Measurements from ENCODE around the gene NFX1. TPM values are rescaled to one million over a fixed set of nuclear protein-coding genes. Genes with fewer than 3 reads are reported as not detected.

Gene NFX1
- total and polyA plus RNA-seq, 8 donors, result 11.3 to 46.9 (median 25.5) TPM

GRCh38 chr9:33415501-33416038 is 125.3 kb downstream of the NFX1 start:
- Histone ChIP-seq H3K4me1 (peaks cover 20 to 41% (median 34%) of the 10 kb centered on the region in 4 donors), H3K9me3 (no peaks in the 10 kb centered on the region), H3K27ac (peak overlapping the region; percentile 49 to 77 (median 55)), H3K4me3 (no peak overlapping the region), H3K36me3 (no peaks in the 10 kb centered on the region), H3K27me3 (no peaks in the 10 kb centered on the region)
- peak; percentile 93 to 95 for DNase-seq
- 3 to 30% (median 9%) methylated on average over 6 to 9 of the region's 9 CpGs for WGBS, 5 donors
- TF ChIP-seq POLR2AphosphoS5 (IDR thresholded peaks at IDR 0.05) (peak in 2 of 3 donors; percentile 52 to 80), POLR2A (IDR thresholded peaks at IDR 0.05) (no peak)
- TF ChIP-seq, protein P1, sequence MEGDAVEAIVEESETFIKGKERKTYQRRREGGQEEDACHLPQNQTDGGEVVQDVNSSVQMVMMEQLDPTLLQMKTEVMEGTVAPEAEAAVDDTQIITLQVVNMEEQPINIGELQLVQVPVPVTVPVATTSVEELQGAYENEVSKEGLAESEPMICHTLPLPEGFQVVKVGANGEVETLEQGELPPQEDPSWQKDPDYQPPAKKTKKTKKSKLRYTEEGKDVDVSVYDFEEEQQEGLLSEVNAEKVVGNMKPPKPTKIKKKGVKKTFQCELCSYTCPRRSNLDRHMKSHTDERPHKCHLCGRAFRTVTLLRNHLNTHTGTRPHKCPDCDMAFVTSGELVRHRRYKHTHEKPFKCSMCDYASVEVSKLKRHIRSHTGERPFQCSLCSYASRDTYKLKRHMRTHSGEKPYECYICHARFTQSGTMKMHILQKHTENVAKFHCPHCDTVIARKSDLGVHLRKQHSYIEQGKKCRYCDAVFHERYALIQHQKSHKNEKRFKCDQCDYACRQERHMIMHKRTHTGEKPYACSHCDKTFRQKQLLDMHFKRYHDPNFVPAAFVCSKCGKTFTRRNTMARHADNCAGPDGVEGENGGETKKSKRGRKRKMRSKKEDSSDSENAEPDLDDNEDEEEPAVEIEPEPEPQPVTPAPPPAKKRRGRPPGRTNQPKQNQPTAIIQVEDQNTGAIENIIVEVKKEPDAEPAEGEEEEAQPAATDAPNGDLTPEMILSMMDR (IDR thresholded peaks at IDR 0.05), result peak in 5 of 7 experiments; percentile 60 to 84 (median 69)
- intact Hi-C loops (cut with DNase I; ENCODE audit: low total_unique reads), result no loop called here

DNA sequence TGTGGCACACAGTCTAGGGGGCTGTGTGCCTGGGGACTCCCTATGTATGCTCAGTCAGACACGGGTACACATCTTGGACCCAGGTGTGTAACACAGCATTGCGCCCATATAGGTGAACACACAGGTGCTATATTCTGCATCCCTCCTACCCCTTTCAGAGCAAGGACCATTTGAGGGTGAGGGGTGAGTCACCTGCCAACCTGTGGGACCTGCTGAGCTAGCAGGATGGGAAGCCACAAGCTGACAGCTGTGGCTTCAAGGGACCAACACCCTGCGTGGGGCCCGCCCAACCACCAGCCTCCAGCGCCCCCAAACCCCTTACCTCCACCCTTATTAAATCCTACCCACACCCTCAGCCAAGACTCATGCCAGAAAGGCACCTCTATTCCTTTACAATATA is 126.7 kb downstream of the NFX1 start:
- Histone ChIP-seq H3K4me3 (no peak overlapping the region), H3K9me3 (no peaks in the 10 kb centered on the region), H3K27me3 (no peaks in the 10 kb centered on the region), H3K36me3 (no peaks in the 10 kb centered on the region), H3K4me1 (peaks cover 20 to 41% (median 34%) of the 10 kb centered on the region in 4 donors), H3K27ac (no peak overlapping the region)
- no peak for DNase-seq
- WGBS, 5 donors, result 61 to 71% (median 65%) methylated on average over 5 of the region's 5 CpGs
- TF ChIP-seq, protein P1 (IDR thresholded peaks at IDR 0.05), result no peak
- no peak for TF ChIP-seq POLR2AphosphoS5 (IDR thresholded peaks at IDR 0.05)
- TF ChIP-seq EP300 (IDR thresholded peaks at IDR 0.05), result no peak
- TF ChIP-seq POLR2A (IDR thresholded peaks at IDR 0.05), result no peak
- intact Hi-C loops (cut with DNase I; ENCODE audit: low total_unique reads), result no loop called here

GRCh38 chr9:33418090-33418489 is 127.8 kb downstream of the NFX1 start:
- intact Hi-C loops (cut with DNase I; ENCODE audit: low total_unique reads), result no loop called here
- H3K36me3 ChIP-seq, result no peaks in the 10 kb centered on the region
- TF ChIP-seq POLR2AphosphoS5 (IDR thresholded peaks at IDR 0.05) (no peak), POLR2A (IDR thresholded peaks at IDR 0.05) (no peak), EP300 (IDR thresholded peaks at IDR 0.05) (no peak)
- TF ChIP-seq, protein P1 (IDR thresholded peaks at IDR 0.05), result no peak
- DNase-seq, result no peak
- H3K27ac ChIP-seq, result peak overlapping the region in 1 of 5 donors; percentile 8
- no peak overlapping the region for H3K4me3 ChIP-seq
- peaks cover 20 to 41% (median 34%) of the 10 kb centered on the region in 4 donors for H3K4me1 ChIP-seq
- 74 to 92% (median 87%) methylated on average over 8 of the region's 8 CpGs for WGBS, 5 donors
- H3K9me3 ChIP-seq, result no peaks in the 10 kb centered on the region
- H3K27me3 ChIP-seq, result no peaks in the 10 kb centered on the region

- WGBS, 5 donors, result 68 to 83% (median 75%) methylated on average over 10 of the region's 10 CpGs
- intact Hi-C loops (cut with DNase I; ENCODE audit: low total_unique reads), result no loop called here
These were observed 129.5 kb downstream of the NFX1 start for GRCh38 chr9:33419708-33420303.

More at GRCh38 chr9:33419708-33420303, 129.5 kb downstream of the NFX1 start:
- Histone ChIP-seq H3K4me1 (peaks cover 15 to 33% (median 23%) of the 10 kb centered on the region in 4 donors), H3K27ac (no peak overlapping the region), H3K27me3 (no peaks in the 10 kb centered on the region), H3K36me3 (no peaks in the 10 kb centered on the region), H3K4me3 (no peak overlapping the region), H3K9me3 (no peaks in the 10 kb centered on the region)
- no peak for DNase-seq
- TF ChIP-seq POLR2A (IDR thresholded peaks at IDR 0.05), result no peak
- TF ChIP-seq, protein P1 (IDR thresholded peaks at IDR 0.05), result no peak
- no peak for TF ChIP-seq POLR2AphosphoS5 (IDR thresholded peaks at IDR 0.05)
- TF ChIP-seq EP300 (IDR thresholded peaks at IDR 0.05), result no peak

Small RNA genes within 50 kb of the gene (small RNA-seq; reads per million reads assigned to genes)
- gene RF00019, result 0 reads per million in 4 donors

Other genes starting within 250 kb of the NFX1 start
- 10 to 100 TPM in 2 of 5 donors, 1 to 10 TPM in 3; 1.7 to 36.2 (median 10.0) TPM for gene SMU1, start 213.8 kb upstream of the NFX1 start, total RNA-seq
- gene SMU1, start 213.8 kb upstream of the NFX1 start, polyA plus RNA-seq, result 1 to 10 TPM; 7.4 to 8.1 (median 8.0) TPM
- 100 to 1,000 TPM in 1 of 5 donors, 10 to 100 TPM in 3, 1 to 10 TPM in 1; 6.4 to 125 (median 25.0) TPM for gene B4GALT1, start 123.2 kb upstream of the NFX1 start, total RNA-seq
- gene B4GALT1, start 123.2 kb upstream of the NFX1 start, polyA plus RNA-seq, result 10 to 100 TPM; 23.4 to 31.4 (median 24.8) TPM
- 10 to 100 TPM in 1 of 5 donors, not detected in 4; 29.5 TPM for gene SPINK4, start 50.3 kb upstream of the NFX1 start, total RNA-seq
- 10 to 100 TPM in 1 of 3 donors, 1 to 10 TPM in 1, not detected in 1; 2.1 to 19.1 TPM for gene SPINK4, start 50.3 kb upstream of the NFX1 start, polyA plus RNA-seq
- gene BAG1, start 25.8 kb upstream of the NFX1 start, total RNA-seq, result 100 to 1,000 TPM in 3 of 5 donors, 10 to 100 TPM in 1, 1 to 10 TPM in 1; 2.3 to 461 (median 138) TPM
- 100 to 1,000 TPM; 112 to 229 (median 125) TPM for gene BAG1, start 25.8 kb upstream of the NFX1 start, polyA plus RNA-seq
- gene CHMP5, start 25.5 kb upstream of the NFX1 start, total RNA-seq, result 100 to 1,000 TPM in 1 of 5 donors, 10 to 100 TPM in 3, 1 to 10 TPM in 1; 9.8 to 129 (median 23.5) TPM
- gene CHMP5, start 25.5 kb upstream of the NFX1 start, polyA plus RNA-seq, result 100 to 1,000 TPM in 1 of 3 donors, 10 to 100 TPM in 2; 50.7 to 164 (median 77.9) TPM
- gene AQP7, start 112.1 kb downstream of the NFX1 start, total RNA-seq, result 10 to 100 TPM in 1 of 5 donors, 1 to 10 TPM in 2, not detected in 2; 2.8 to 17.4 (median 3.9) TPM
- 1 to 10 TPM; 1.1 to 5.3 (median 1.5) TPM for gene AQP7, start 112.1 kb downstream of the NFX1 start, polyA plus RNA-seq
- gene AQP3, start 157.1 kb downstream of the NFX1 start, total RNA-seq, result 10 to 100 TPM in 3 of 5 donors, 1 to 10 TPM in 2; 1.7 to 60.0 (median 11.4) TPM
- gene AQP3, start 157.1 kb downstream of the NFX1 start, polyA plus RNA-seq, result 100 to 1,000 TPM in 1 of 3 donors, 10 to 100 TPM in 2; 10.8 to 319 (median 36.5) TPM
- 10 to 100 TPM; 12.5 to 43.6 (median 21.4) TPM for gene NOL6, start 183.4 kb downstream of the NFX1 start, total RNA-seq
- gene NOL6, start 183.4 kb downstream of the NFX1 start, polyA plus RNA-seq, result 10 to 100 TPM; 10.7 to 22.0 (median 12.5) TPM
- not detected for gene ANKRD18B, start 233.7 kb downstream of the NFX1 start, total RNA-seq
- 1 to 10 TPM in 1 of 3 donors, not detected in 2; 4.3 TPM for gene ANKRD18B, start 233.7 kb downstream of the NFX1 start, polyA plus RNA-seq

All from stomach (tissue), 9 donors.